Esophagus muscularis mucosa (tissue), 4 donors: ENCODE measurements around the gene GPR84. TPM values are rescaled to one million over a fixed set of nuclear protein-coding genes. Genes with fewer than 3 reads are reported as not detected.

ENCODE experiments used
- DNase-seq: peaks from one replicate; pipeline ENCODE4 v3.0.0-alpha.2; 2017; ENCODE audit errors: extremely low spot score
- H3K27ac ChIP-seq, 4 donors: fragments of 200-600 bp; sonication (generic); replicated peaks in 1 of 4; 1 replicate in 3 of 4; 2 replicates in 1 of 4; pipeline ENCODE4 v1.5.1; 2016 to 2019; ENCODE audit warnings: mild to moderate bottlenecking in 1 of 4
- H3K27me3 ChIP-seq, 4 donors: fragments of 200-600 bp; sonication (generic); one replicate each; pipeline versions ENCODE4 v1.5.1 to v1.6.0; 2016 to 2019
- H3K36me3 ChIP-seq, 4 donors: fragments of 200-600 bp; sonication (generic); one replicate each; pipeline ENCODE4 v1.5.1; 2016 to 2019
- H3K4me1 ChIP-seq, 4 donors: fragments of 200-600 bp; sonication (generic); one replicate each; pipeline ENCODE4 v1.5.1; 2016 to 2019
- H3K4me3 ChIP-seq, 4 donors: fragments of 200-600 bp; sonication (generic); 1 replicate in 2 of 4; 2 replicates in 2 of 4; pipeline ENCODE4 v1.5.1; 2016 to 2019; ENCODE audit warnings: mild to moderate bottlenecking in 4 of 4, moderate library complexity in 1 of 4
- H3K9me3 ChIP-seq, 4 donors: fragments of 200-600 bp; sonication (generic); 1 replicate in 3 of 4; 2 replicates in 1 of 4; pipeline ENCODE4 v1.5.1; 2016 to 2019
- EP300 ChIP-seq: sonication (generic); formaldehyde crosslinking; IDR thresholded peaks from one replicate; pipeline ENCODE4 v1.6.1; 2017; ENCODE audit warnings: antibody characterized with exemption
- POLR2A ChIP-seq: fragments of 450-650 bp; IDR thresholded peaks from one replicate; pipeline ENCODE4 v1.6.1; 2017; ENCODE audit warnings: antibody characterized with exemption, moderate library complexity, mild to moderate bottlenecking, low read depth
- POLR2AphosphoS5 ChIP-seq, 2 donors: sonication (generic); formaldehyde crosslinking; IDR thresholded peaks; one replicate each; pipeline ENCODE4 v1.6.1; 2017; ENCODE audit warnings: antibody characterized with exemption in 2 of 2
- WGBS: methylation state at CpG from one replicate; pipeline ENCODE4 v1.1.5; 2018; 5-methylcytosine and 5-hydroxymethylcytosine counted together
- intact Hi-C: fragments of 100-400 bp; cut with DNase I; formaldehyde crosslinking; loops from one replicate; pipeline ENCODE4 v1.15.1; 2023
- total RNA-seq, 4 donors: library from RNA; depleted of rRNA; stranded (reverse); fragments of >200 nt; gene quantifications; one replicate each; pipeline versions ENCODE4 v1.1.0 to v1.2.1, GENCODE V29; 2016
- TF ChIP-seq, protein P1 (sequence below), 3 experiments: fragments of 200-600 bp in 2 of 3; fragments of 450-650 bp in 1 of 3; sonication (generic) in 2 of 3; IDR thresholded peaks; one replicate each; pipeline ENCODE4 v1.5.1; 2017 to 2019; ENCODE audit warnings: antibody characterized with exemption in 3 of 3, mild to moderate bottlenecking in 2 of 3, moderate library complexity in 1 of 3

Gene GPR84
- total RNA-seq, 4 donors from 2014 or later: 0.66 TPM; not detected in 3

DNA sequence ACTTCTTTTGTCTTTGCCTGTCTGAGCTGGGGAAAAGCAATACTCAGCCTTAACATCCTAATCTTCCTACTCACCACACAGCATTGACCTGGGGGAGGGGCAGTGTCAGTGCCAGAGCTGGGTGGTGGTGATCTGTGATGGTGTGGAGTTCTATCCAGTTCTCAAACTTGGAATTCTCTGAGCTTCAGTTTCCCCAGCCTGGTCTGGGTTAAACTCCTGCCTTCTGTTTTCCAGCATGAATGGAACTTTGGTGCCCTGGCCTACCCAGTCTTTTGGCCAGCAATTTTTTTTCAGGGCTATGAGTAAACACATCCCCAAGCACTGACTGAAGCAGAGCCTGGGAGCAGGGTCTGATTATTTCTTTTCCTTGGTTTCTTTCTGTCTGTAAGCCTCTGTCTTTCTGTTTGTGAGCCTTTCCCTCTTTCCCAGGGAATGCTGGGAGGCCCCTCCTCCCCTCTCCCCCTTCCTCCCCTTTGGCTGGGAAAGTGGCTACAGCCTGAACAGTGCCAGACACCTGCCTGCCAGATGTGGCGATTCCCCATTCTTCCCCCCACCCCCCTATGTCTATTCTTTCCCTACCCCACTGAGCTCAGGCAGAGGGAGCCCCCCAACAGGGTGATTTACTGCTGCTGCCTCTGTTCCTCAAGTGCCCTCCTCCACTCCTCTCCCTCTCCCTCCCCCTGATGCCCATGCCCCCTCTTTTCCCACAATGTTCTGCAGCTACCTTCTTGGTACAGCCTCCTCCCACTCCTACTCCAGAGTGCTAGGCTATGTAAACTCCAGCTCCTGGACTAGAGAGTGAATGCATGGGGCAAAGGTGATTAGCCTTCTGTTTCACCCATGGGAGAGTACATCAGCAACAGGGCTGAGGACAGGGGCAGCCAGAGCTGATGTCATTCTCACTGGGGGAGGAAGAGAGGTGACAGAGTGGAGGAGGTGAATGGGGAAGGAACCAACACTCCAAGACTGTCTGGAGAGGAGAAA lies 11.1 kb downstream of the GPR84 start:
- peaks cover 24 to 72% (median 62%) of the 10 kb centered on the region in 4 donors for H3K4me1 ChIP-seq
- no peaks in the 10 kb centered on the region for H3K27me3 ChIP-seq
- 17% methylated on average over 1 of the region's 1 CpG for WGBS
- intact Hi-C loops: no loop called here
- no peaks in the 10 kb centered on the region for H3K9me3 ChIP-seq
- H3K36me3 ChIP-seq: peaks cover 27 to 35% (median 32%) of the 10 kb centered on the region in 4 donors
- DNase-seq: no peak
- H3K4me3 ChIP-seq: no peak overlapping the region
- TF ChIP-seq POLR2AphosphoS5 (IDR thresholded peaks at IDR 0.05) (no peak), EP300 (no peak), POLR2A (no peak)
- TF ChIP-seq, protein P1, sequence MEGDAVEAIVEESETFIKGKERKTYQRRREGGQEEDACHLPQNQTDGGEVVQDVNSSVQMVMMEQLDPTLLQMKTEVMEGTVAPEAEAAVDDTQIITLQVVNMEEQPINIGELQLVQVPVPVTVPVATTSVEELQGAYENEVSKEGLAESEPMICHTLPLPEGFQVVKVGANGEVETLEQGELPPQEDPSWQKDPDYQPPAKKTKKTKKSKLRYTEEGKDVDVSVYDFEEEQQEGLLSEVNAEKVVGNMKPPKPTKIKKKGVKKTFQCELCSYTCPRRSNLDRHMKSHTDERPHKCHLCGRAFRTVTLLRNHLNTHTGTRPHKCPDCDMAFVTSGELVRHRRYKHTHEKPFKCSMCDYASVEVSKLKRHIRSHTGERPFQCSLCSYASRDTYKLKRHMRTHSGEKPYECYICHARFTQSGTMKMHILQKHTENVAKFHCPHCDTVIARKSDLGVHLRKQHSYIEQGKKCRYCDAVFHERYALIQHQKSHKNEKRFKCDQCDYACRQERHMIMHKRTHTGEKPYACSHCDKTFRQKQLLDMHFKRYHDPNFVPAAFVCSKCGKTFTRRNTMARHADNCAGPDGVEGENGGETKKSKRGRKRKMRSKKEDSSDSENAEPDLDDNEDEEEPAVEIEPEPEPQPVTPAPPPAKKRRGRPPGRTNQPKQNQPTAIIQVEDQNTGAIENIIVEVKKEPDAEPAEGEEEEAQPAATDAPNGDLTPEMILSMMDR (IDR thresholded peaks at IDR 0.05): no peak
- peak overlapping the region; percentile 53 to 86 (median 71) for H3K27ac ChIP-seq

DNA sequence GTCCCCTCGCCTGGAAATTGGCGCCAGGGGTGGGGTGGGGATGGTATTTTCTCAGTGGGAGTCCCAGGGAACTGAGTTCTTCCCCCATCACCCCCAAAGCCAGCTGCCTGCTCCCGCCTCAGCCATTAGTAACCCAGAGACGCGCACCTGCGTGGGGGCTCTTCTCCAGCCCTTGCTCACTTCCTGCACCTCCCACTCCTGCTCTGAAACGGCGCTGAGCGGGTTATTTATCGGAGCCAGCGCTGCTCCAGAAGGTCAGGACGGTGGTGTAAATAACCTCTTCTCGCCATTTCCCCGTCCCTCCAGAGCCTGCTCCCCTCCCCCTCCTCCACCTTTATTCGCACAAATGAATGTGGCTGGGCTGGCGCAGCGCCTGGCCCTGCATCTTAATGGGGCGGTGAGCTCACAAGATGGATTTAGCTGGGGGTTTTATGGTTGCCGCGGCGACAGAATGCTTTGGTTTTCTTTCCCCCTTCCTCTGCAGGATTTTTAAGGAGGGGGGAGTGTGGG lies 12.2 kb downstream of the GPR84 start:
- no peak for DNase-seq
- H3K27ac ChIP-seq: peak overlapping the region; percentile 53 to 86 (median 71)
- H3K4me3 ChIP-seq: peak overlapping the region; percentile 27 to 46 (median 43)

DNA sequence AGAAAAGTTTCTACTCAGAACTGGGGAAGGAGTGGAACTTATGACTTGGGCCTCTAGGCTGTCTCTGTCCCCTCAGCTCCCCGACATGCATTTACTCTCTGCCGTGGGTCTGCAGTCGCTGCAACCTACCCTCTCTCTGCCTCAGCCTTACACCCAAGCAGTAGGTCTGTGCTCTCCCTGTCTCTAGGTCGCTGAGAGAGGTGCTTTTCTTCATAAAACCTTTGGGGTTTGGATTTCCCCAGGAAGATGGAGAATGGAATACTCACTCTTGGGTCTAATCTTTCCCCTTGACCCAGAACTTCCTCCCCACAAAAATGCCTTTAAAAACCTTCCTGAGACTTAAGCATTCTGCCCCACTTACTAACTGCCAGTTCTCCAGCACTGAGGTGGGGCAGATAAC lies 12.9 kb downstream of the GPR84 start:
- Histone ChIP-seq H3K9me3 (no peaks in the 10 kb centered on the region), H3K27ac (peak overlapping the region; percentile 53 to 86 (median 71)), H3K27me3 (no peaks in the 10 kb centered on the region), H3K36me3 (peaks cover 44 to 53% (median 51%) of the 10 kb centered on the region in 4 donors), H3K4me3 (no peak overlapping the region), H3K4me1 (peaks cover 19 to 54% (median 45%) of the 10 kb centered on the region in 4 donors)
- TF ChIP-seq EP300: no peak
- no peak for DNase-seq
- WGBS: 61% methylated on average over 4 of the region's 4 CpGs
- intact Hi-C loops: no loop called here

More for the DNA sequence above, 12.2 kb downstream of the GPR84 start:
- 12% methylated on average over 17 of the region's 21 CpGs for whole genome bisulfite sequencing
- intact Hi-C loops: no loop called here
- TF ChIP-seq POLR2AphosphoS5 (IDR thresholded peaks at IDR 0.05): peak; percentile 8 to 44
- TF ChIP-seq, protein P1 (IDR thresholded peaks at IDR 0.05): no peak
- Histone ChIP-seq H3K36me3 (peaks cover 38 to 46% (median 43%) of the 10 kb centered on the region in 4 donors), H3K9me3 (no peaks in the 10 kb centered on the region), H3K27me3 (no peaks in the 10 kb centered on the region), H3K4me1 (peaks cover 19 to 61% (median 52%) of the 10 kb centered on the region in 4 donors)

DNA sequence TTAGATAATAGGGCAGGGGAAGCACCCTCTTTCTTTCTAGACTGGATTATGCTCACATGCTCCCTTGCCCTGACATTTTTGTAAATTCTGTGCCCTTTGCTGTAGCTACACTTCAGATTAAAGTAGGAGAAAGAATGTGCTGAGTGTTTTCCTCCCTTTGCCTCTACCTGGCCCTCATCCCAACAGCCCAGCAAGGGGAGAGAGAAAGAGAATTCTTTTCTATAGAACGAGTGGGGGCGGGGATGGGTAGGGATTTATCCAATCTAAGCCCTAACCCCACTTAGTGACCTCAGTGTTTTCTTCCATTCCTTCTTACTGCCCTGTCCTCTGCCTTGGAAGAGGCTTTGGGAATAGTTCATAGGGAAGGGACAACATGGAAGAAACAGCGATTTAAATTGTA lies 13.5 kb downstream of the GPR84 start:
- peaks cover 19 to 48% (median 39%) of the 10 kb centered on the region in 4 donors for H3K4me1 ChIP-seq
- H3K4me3 ChIP-seq: no peak overlapping the region
- intact Hi-C loops: no loop called here
- TF ChIP-seq POLR2A: no peak
- TF ChIP-seq, protein P1 (IDR thresholded peaks at IDR 0.05): no peak
- no peak for TF ChIP-seq EP300
- TF ChIP-seq POLR2AphosphoS5 (IDR thresholded peaks at IDR 0.05): no peak
- 72% methylated on average over 3 of the region's 3 CpGs for WGBS
- DNase-seq: no peak
- H3K9me3 ChIP-seq: no peaks in the 10 kb centered on the region
- peak overlapping the region; percentile 53 to 86 (median 71) for H3K27ac ChIP-seq
- no peaks in the 10 kb centered on the region for H3K27me3 ChIP-seq
- peaks cover 47 to 59% (median 57%) of the 10 kb centered on the region in 4 donors for H3K36me3 ChIP-seq

DNA sequence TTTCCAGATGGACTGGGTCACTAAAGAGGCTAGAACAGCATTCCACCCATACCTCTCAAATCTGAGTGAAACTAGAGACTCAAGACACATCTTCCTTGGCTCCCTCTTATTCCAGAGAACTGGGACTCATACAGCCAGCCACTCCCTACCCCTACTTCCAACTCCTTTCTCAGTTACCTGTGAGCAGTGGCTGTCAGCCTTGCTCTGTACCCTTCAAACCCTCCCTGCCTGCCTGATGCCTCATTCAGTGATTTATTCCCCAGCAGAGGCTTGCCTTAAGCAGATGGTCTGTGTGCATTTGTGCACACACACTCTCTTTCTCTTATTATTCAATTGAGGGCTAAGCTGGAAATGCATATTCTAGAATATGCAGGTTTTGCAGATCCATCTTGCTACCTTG lies 14.6 kb downstream of the GPR84 start:
- Histone ChIP-seq H3K27me3 (no peaks in the 10 kb centered on the region), H3K27ac (peak overlapping the region in 1 of 4 donors; percentile 82), H3K4me3 (no peak overlapping the region), H3K4me1 (peaks cover 19 to 37% (median 35%) of the 10 kb centered on the region in 4 donors), H3K9me3 (no peaks in the 10 kb centered on the region), H3K36me3 (peaks cover 56 to 70% (median 67%) of the 10 kb centered on the region in 4 donors)
- intact Hi-C loops: no loop called here
- no peak for DNase-seq
- TF ChIP-seq POLR2A (no peak), EP300 (no peak)
